ENCODE data around the gene RWDD3. TPM values are rescaled to one million over a fixed set of nuclear protein-coding genes. Genes with fewer than 3 reads are reported as not detected.

The RWDD3 gene
- total and polyA plus RNA-seq, 2 of the 4 experiments (the other 2 are of a cell fraction) = 10.4 to 13.6 TPM

- no CpG with 5 or more reads among the region's 5 CpGs for WGBS, 2 experiments (ENCODE audit: extremely low coverage in 2 of 2, insufficient read length in 1 of 2)
Measured at GRCh38 chr1:95286479-95286878, 52.5 kb downstream of the RWDD3 start.

More at GRCh38 chr1:95286479-95286878, 52.5 kb downstream of the RWDD3 start:
- Histone ChIP-seq H3K9me3 (ENCODE audit: control insufficient read depth, insufficient read depth, low read length) (no peaks in the 10 kb centered on the region), H2BK15ac (ENCODE audit: low read depth, low read length) (no peak overlapping the region), H3K9ac (ENCODE audit: low read depth, low read length) (no peak overlapping the region), H2BK120ac (ENCODE audit: low read depth, low read length) (no peak overlapping the region), H3K27me3 (ENCODE audit: control insufficient read depth, insufficient read depth, low read length) (no peaks in the 10 kb centered on the region), H3K36me3 (ENCODE audit: control insufficient read depth, insufficient read depth, low read length) (no peaks in the 10 kb centered on the region), H2AFZ (replicated peaks; ENCODE audit: low read length, poor library complexity) (no peak overlapping the region), H3K4me1 (ENCODE audit: control insufficient read depth, insufficient read depth, low read length) (no peaks in the 10 kb centered on the region), H3K9me1 (ENCODE audit: insufficient read depth, low read length) (no peaks in the 10 kb centered on the region), H4K20me1 (ENCODE audit: insufficient read depth, low read length) (no peaks in the 10 kb centered on the region), H3K4ac (ENCODE audit: low read depth, low read length) (no peak overlapping the region), H3K79me1 (ENCODE audit: low read depth in 1 of 2, low read length in 2 of 2) (no peaks in the 10 kb centered on the region), H3K4me2 (ENCODE audit: low read depth, low read length) (no peak overlapping the region), H4K5ac (ENCODE audit: low read depth, low read length) (no peak overlapping the region), H3K14ac (replicated peaks; ENCODE audit: low read depth, low read length) (no peak overlapping the region), H3K56ac (ENCODE audit: extremely low read depth, insufficient read depth, low read length) (no peak overlapping the region), H3K18ac (ENCODE audit: low read depth, low read length) (no peak overlapping the region), H3K4me3 (ENCODE audit: insufficient read depth, low read depth, low read length) (no peak overlapping the region), H2AK9ac (replicated peaks; ENCODE audit: low read depth, low read length, poor library complexity) (no peak overlapping the region), H3K27ac (ENCODE audit: insufficient read depth, low read length) (no peak overlapping the region), H3K23ac (ENCODE audit: low read depth, low read length) (no peak overlapping the region), H2AK5ac (ENCODE audit: low read depth, low read length) (no peak overlapping the region), H4K91ac (ENCODE audit: insufficient read depth, low read depth, low read length) (no peak overlapping the region), H2BK20ac (ENCODE audit: low read depth, low read length) (no peak overlapping the region), H2BK5ac (ENCODE audit: low read depth, low read length, poor library complexity, severe bottlenecking) (no peak overlapping the region), H4K8ac (ENCODE audit: low read depth in 2 of 2, low read length in 2 of 2) (no peak overlapping the region)
- POLR2A ChIA-PET (ENCODE audit: unreplicated experiment) = no interaction called here
- no TSS peak for BruUV-seq (replicated peaks)
- in situ Hi-C loops (cut with MboI; ENCODE audit: low sequenced_read_pairs) (no loop called here), dilution Hi-C loops (cut with HindIII; ENCODE audit: low sequenced_read_pairs, unreplicated experiment) (no loop called here), intact Hi-C loops (cut with micrococcal nuclease) (no loop called here)
- CTCF ChIA-PET = interaction anchor here (0.6 kb wide), 1 partner anchor 33 kb away, joined by 4 read pairs; no protein-coding TSS in a partner anchor
- DNase-seq (no peak), ATAC-seq (ENCODE audit: low read depth) (no peak)
- TF ChIP-seq POLR2A (IDR thresholded peaks at IDR 0.05; ENCODE audit: low read depth, low read length) (no peak), MAFK (IDR thresholded peaks at IDR 0.05; ENCODE audit: low read depth, low read length) (no peak), CEBPB (IDR thresholded peaks at IDR 0.05; ENCODE audit: low read depth, low read length) (no peak), CTCF (conservative IDR thresholded peaks at IDR 0.05; ENCODE audit: low read depth, low read length) (no peak), MAZ (IDR thresholded peaks at IDR 0.05; ENCODE audit: borderline replicate concordance, low read depth, low read length) (no peak), RAD21 (IDR thresholded peaks at IDR 0.05; ENCODE audit: low read length) (no peak), SMC3 (IDR thresholded peaks at IDR 0.05; ENCODE audit: low read depth, low read length) (no peak), MXI1 (IDR thresholded peaks at IDR 0.05; ENCODE audit: borderline replicate concordance, low read depth, low read length) (no peak), CHD1 (IDR thresholded peaks at IDR 0.05; ENCODE audit: low read depth, low read length) (no peak), RCOR1 (IDR thresholded peaks at IDR 0.05; ENCODE audit: insufficient replicate concordance, low read length) (no peak), BHLHE40 (IDR thresholded peaks at IDR 0.05; ENCODE audit: low read depth, low read length) (no peak)
- TF ChIP-seq, protein P1, sequence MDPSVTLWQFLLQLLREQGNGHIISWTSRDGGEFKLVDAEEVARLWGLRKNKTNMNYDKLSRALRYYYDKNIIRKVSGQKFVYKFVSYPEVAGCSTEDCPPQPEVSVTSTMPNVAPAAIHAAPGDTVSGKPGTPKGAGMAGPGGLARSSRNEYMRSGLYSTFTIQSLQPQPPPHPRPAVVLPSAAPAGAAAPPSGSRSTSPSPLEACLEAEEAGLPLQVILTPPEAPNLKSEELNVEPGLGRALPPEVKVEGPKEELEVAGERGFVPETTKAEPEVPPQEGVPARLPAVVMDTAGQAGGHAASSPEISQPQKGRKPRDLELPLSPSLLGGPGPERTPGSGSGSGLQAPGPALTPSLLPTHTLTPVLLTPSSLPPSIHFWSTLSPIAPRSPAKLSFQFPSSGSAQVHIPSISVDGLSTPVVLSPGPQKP (IDR thresholded peaks at IDR 0.05; ENCODE audit: borderline replicate concordance, low read depth, low read length) = no peak
